Body of pancreas (tissue), 4 donors: ENCODE data around the gene SGMS1. TPM values are rescaled to one million over a fixed set of nuclear protein-coding genes. Genes with fewer than 3 reads are reported as not detected.

ENCODE experiments used
- ATAC-seq: fragments of 150-250 bp; one replicate; pipeline ENCODE4 v1.9.1; 2016
- DNase-seq, 4 donors: peaks; one replicate each; pipeline ENCODE4 v3.0.0-alpha.2; 2019
- H3K27ac ChIP-seq, 4 donors: fragments of 200-600 bp; sonication (generic); 1 replicate in 3 of 4; 2 replicates in 1 of 4; pipeline versions ENCODE4 v1.5.1 to v1.6.1; 2016 to 2019; ENCODE audit warnings: mild to moderate bottlenecking in 1 of 4, mixed read lengths in 1 of 4, moderate library complexity in 1 of 4
- H3K27me3 ChIP-seq, 2 donors: fragments of 200-600 bp; sonication (generic); one replicate each; pipeline ENCODE4 v1.6.0; 2016; ENCODE audit warnings: mild to moderate bottlenecking in 1 of 2
- H3K36me3 ChIP-seq, 2 donors: fragments of 200-600 bp; sonication (generic); replicated peaks in 1 of 2; 2 replicates each; pipeline ENCODE4 v1.5.1; 2016; ENCODE audit warnings: low read depth in 2 of 2; ENCODE audit not compliant: insufficient read depth in 1 of 2
- H3K4me1 ChIP-seq: fragments of 200-600 bp; sonication (generic); one replicate; pipeline ENCODE4 v1.6.0; 2016
- H3K4me3 ChIP-seq, 2 donors: fragments of 200-600 bp; sonication (generic); 1 replicate in 1 of 2; 2 replicates in 1 of 2; pipeline ENCODE4 v1.5.1; 2016 to 2019
- H3K9me3 ChIP-seq, 3 donors: fragments of 200-600 bp; sonication (generic); 1 replicate in 2 of 3; 2 replicates in 1 of 3; pipeline ENCODE4 v1.5.1; 2016
- POLR2A ChIP-seq, 3 donors: fragments of 450-650 bp; IDR thresholded peaks; one replicate each; pipeline ENCODE4 v1.6.1; 2016; ENCODE audit warnings: antibody characterized with exemption in 3 of 3, mild to moderate bottlenecking in 2 of 3
- WGBS, 2 donors: methylation state at CpG; one replicate each; pipeline ENCODE4 v1.1.5; 2017; 5-methylcytosine and 5-hydroxymethylcytosine counted together
- intact Hi-C: fragments of 100-400 bp; cut with DNase I; formaldehyde crosslinking; loops from one replicate; pipeline ENCODE4 v1.15.1; 2023
- total RNA-seq, 2 donors: library from RNA; depleted of rRNA; stranded (reverse); fragments of >200 nt; gene quantifications; one replicate each; pipeline ENCODE4 v1.1.0, GENCODE V29; 2016
- TF ChIP-seq, protein P1 (sequence below), 7 experiments: fragments of 450-650 bp in 4 of 7; fragments of 200-600 bp in 3 of 7; sonication (generic) in 3 of 7; IDR thresholded peaks; one replicate each; pipeline ENCODE4 v1.5.1; 2016 to 2019; ENCODE audit warnings: antibody characterized with exemption in 7 of 7

SGMS1 gene
- total RNA-seq, 2 donors from 2014 or later, result 46.2 to 68.9 TPM

DNA sequence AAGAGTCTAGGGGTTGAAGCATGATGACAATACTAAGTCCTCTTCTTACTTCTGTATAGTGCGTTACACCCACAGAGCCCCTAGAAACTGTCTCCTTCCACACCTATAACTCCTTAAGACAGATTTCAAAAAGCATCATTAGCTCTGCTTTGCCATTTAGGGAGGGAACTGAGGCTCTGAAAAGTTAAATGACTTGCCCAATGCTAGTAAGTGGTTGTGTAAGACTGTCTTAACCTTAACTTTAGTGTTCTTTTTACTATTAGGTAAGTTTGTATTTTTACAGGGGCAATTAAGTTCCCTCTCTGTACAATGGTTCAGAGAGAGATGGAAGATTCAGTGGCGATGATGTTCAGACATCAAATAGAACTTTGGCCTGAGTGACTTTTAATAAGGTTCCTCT lies 299.7 kb downstream of the SGMS1 start:
- Histone ChIP-seq H3K9me3 (no peaks in the 10 kb centered on the region), H3K27me3 (no peaks in the 10 kb centered on the region), H3K4me1 (no peaks in the 10 kb centered on the region), H3K36me3 (no peaks in the 10 kb centered on the region), H3K27ac (no peak overlapping the region), H3K4me3 (no peak overlapping the region)
- DNase-seq, result no peak
- TF ChIP-seq, protein P1, sequence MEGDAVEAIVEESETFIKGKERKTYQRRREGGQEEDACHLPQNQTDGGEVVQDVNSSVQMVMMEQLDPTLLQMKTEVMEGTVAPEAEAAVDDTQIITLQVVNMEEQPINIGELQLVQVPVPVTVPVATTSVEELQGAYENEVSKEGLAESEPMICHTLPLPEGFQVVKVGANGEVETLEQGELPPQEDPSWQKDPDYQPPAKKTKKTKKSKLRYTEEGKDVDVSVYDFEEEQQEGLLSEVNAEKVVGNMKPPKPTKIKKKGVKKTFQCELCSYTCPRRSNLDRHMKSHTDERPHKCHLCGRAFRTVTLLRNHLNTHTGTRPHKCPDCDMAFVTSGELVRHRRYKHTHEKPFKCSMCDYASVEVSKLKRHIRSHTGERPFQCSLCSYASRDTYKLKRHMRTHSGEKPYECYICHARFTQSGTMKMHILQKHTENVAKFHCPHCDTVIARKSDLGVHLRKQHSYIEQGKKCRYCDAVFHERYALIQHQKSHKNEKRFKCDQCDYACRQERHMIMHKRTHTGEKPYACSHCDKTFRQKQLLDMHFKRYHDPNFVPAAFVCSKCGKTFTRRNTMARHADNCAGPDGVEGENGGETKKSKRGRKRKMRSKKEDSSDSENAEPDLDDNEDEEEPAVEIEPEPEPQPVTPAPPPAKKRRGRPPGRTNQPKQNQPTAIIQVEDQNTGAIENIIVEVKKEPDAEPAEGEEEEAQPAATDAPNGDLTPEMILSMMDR (IDR thresholded peaks at IDR 0.05), result no peak
- TF ChIP-seq POLR2A (IDR thresholded peaks at IDR 0.05), result no peak
- no peak for ATAC-seq
- intact Hi-C loops, result no loop called here
- WGBS, 2 donors, result 95 to 98% methylated on average over 2 of the region's 2 CpGs

- 82 to 93% methylated on average over 3 of the region's 3 CpGs for WGBS, 2 donors
- Histone ChIP-seq H3K4me1 (no peaks in the 10 kb centered on the region), H3K9me3 (no peaks in the 10 kb centered on the region), H3K4me3 (no peak overlapping the region), H3K27me3 (no peaks in the 10 kb centered on the region), H3K27ac (no peak overlapping the region), H3K36me3 (no peaks in the 10 kb centered on the region)
- intact Hi-C loops, result no loop called here
- ATAC-seq (no peak), DNase-seq (no peak)
- no peak for TF ChIP-seq POLR2A (IDR thresholded peaks at IDR 0.05)
- TF ChIP-seq, protein P1 (IDR thresholded peaks at IDR 0.05), result no peak
Measured at GRCh38 chr10:50322077-50322476, 301.7 kb downstream of the SGMS1 start.

DNA sequence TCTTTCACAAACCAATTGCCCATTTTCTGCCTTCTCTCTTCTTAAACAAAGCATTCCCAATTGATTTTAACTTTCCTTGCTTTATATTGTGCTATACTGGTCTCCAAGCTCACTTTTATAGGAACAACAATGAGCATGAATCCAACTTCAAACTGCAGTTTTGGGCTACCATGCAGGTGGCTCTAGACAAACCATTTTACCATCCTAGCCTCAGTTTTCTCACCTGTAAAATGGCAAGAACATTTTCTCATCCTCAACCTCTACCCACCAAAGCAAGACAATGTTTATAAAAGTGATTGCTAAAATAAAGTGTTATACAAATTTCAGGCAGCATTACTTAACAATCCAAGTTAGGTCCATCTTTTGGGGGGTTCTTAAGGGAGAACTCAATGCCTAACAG lies 305.6 kb downstream of the SGMS1 start:
- Histone ChIP-seq H3K27me3 (no peaks in the 10 kb centered on the region), H3K27ac (no peak overlapping the region), H3K36me3 (no peaks in the 10 kb centered on the region), H3K4me1 (no peaks in the 10 kb centered on the region), H3K9me3 (no peaks in the 10 kb centered on the region), H3K4me3 (no peak overlapping the region)
- intact Hi-C loops, result no loop called here
- DNase-seq (no peak), ATAC-seq (no peak)
- TF ChIP-seq, protein P1 (IDR thresholded peaks at IDR 0.05), result no peak
- TF ChIP-seq POLR2A (IDR thresholded peaks at IDR 0.05), result no peak

GRCh38 chr10:50316695-50317648 lies 306.8 kb downstream of the SGMS1 start:
- H3K4me3 ChIP-seq, result no peak overlapping the region
- TF ChIP-seq, protein P1 (IDR thresholded peaks at IDR 0.05), result no peak
- no peak for TF ChIP-seq POLR2A (IDR thresholded peaks at IDR 0.05)
- no peaks in the 10 kb centered on the region for H3K9me3 ChIP-seq
- intact Hi-C loops, result no loop called here
- WGBS, 2 donors, result 87 to 91% methylated on average over 5 of the region's 5 CpGs
- no peak for ATAC-seq
- H3K27me3 ChIP-seq, result no peaks in the 10 kb centered on the region
- DNase-seq, result no peak
- H3K36me3 ChIP-seq, result no peaks in the 10 kb centered on the region
- H3K4me1 ChIP-seq, result no peaks in the 10 kb centered on the region
- no peak overlapping the region for H3K27ac ChIP-seq

DNA sequence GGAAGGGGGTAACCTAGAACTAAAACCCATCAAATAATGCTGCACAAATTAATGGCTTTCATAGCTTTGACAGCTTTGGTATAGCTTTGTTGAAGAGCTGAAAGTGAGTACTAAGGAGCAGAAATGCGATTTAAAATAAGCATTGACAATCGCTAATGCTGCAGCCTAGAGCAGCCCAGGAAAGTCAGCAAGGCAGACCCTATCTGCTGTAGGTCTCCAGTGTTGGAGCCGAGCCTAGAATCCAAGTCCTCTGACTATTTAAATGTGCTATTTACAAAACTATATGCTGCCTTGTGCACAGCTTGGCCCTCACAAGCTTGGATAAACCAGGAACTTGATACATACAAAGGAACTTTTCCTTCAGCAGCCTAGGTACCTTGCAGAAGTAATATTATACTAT lies 307.6 kb downstream of the SGMS1 start:
- H3K4me1 ChIP-seq, result no peaks in the 10 kb centered on the region
- H3K36me3 ChIP-seq, result no peaks in the 10 kb centered on the region
- no peaks in the 10 kb centered on the region for H3K9me3 ChIP-seq
- ATAC-seq, result no peak
- H3K27ac ChIP-seq, result no peak overlapping the region
- H3K27me3 ChIP-seq, result no peaks in the 10 kb centered on the region
- TF ChIP-seq, protein P1 (IDR thresholded peaks at IDR 0.05), result no peak
- TF ChIP-seq POLR2A (IDR thresholded peaks at IDR 0.05), result no peak
- no peak overlapping the region for H3K4me3 ChIP-seq
- intact Hi-C loops, result no loop called here
- DNase-seq, result no peak
- WGBS, 2 donors, result 63 to 80% methylated on average over 3 of the region's 3 CpGs
